22Rv1 (cell line): ENCODE measurements around the gene OR10G2.

Experiments used
- H3K27ac ChIP-seq: fragments of 450-650 bp; 2 replicates; pipeline ENCODE4 v1.5.1; 2017
- ZFX ChIP-seq: fragments of 450-650 bp; IDR thresholded peaks from 2 replicates; pipeline ENCODE4 v1.6.1; 2017; ENCODE audit warnings: antibody characterized with exemption, borderline replicate concordance
- TF ChIP-seq, protein P1 (sequence below): fragments of 450-650 bp; IDR thresholded peaks from 2 replicates; pipeline ENCODE4 v1.5.1; 2017; ENCODE audit warnings: mild to moderate bottlenecking

Gene OR10G2

DNA sequence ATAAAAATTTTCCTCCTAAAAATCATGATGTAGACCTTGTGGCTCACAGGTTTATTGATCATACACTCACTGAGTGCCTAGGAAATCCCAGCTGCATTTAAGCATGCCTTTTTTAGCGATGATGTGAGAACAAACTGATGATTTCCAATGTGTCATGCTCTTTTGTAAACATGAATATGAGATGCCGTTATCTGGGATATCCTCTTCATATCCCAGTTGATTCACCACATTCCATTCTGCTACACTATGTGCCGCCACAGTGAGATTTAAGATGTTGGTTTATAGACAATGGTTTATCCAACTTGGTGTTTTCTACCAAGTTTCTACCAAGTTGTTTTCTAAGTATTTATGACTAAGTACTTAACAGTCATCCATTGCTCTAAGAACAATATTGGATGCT, 33.6 kb upstream of the OR10G2 start:
- TF ChIP-seq ZFX = no peak
- TF ChIP-seq, protein P1, sequence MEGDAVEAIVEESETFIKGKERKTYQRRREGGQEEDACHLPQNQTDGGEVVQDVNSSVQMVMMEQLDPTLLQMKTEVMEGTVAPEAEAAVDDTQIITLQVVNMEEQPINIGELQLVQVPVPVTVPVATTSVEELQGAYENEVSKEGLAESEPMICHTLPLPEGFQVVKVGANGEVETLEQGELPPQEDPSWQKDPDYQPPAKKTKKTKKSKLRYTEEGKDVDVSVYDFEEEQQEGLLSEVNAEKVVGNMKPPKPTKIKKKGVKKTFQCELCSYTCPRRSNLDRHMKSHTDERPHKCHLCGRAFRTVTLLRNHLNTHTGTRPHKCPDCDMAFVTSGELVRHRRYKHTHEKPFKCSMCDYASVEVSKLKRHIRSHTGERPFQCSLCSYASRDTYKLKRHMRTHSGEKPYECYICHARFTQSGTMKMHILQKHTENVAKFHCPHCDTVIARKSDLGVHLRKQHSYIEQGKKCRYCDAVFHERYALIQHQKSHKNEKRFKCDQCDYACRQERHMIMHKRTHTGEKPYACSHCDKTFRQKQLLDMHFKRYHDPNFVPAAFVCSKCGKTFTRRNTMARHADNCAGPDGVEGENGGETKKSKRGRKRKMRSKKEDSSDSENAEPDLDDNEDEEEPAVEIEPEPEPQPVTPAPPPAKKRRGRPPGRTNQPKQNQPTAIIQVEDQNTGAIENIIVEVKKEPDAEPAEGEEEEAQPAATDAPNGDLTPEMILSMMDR = no peak
- H3K27ac ChIP-seq = no peak overlapping the region

DNA sequence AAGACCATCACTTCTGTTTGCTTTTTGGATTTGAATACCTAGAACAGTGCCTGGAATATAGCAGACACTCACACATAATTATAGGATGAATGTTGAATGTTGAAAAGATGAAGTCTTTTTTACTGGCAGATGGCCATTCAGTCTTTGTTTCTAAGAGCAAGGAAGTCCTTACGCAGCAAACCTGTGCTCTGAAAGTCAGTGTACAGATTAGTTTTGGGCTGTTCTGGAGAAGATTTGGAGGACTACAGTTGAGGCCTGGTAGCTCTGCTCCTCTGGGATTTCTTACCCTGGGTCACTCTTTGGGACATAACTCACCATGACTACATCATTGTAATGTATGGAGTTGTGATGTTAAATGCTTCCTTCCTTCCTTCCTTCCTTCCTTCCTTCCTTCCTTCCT, 22.2 kb upstream of the OR10G2 start:
- TF ChIP-seq, protein P1 = no peak
- no peak for TF ChIP-seq ZFX
- H3K27ac ChIP-seq = no peak overlapping the region

DNA sequence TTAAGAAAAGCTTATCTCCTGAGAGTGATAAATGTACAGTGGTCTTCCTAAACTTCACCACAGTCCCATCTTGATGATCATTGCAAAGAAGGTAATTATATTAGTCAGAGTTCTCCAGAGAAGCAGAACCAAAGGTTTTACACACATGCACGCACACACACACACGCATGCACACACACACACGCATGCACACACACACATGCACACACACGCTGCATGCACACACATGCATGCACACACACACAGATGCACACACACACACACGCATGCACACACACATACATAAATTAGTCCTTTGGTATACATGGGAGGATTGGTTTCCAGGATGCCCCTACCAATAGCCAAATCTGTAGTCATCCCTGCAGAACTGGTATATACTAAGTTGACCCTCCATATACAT, 19.5 kb upstream of the OR10G2 start:
- TF ChIP-seq, protein P1 = no peak
- no peak for TF ChIP-seq ZFX
- H3K27ac ChIP-seq = no peak overlapping the region

DNA sequence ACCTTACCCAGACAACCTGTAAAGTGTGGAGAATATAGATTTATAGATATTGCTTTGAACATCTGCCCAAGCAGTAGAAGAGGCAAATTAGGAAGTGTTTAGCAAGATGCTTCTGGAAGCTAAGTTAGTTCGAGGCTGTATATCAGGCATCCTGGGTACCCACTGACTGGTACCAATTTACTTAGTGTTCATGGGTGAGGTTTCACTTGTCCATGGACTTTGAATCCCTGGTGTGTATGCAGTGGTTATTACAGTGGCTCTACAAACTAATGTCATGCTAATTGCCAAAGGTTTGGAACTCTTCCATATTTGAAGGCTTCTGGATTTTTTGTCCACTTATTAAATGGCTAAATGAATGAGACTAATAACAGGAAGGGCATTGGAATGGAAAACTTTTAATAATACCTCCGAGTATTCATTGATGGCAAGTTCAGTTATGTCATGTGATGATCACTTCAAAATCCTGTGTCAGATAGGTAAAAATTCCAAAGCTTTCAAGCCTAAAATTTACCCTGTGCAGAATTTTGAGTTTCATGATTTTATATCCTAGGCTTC, 18.7 kb upstream of the OR10G2 start, which contains the start of gene OR4E2:
Gene OR4E2, plus strand, starts transcription at position 505 of the 555 bp plus-strand sequence. CDS start 11,248 bp downstream, outside the sequence.
- H3K27ac ChIP-seq = no peak within 1 kb of the TSS
- TF ChIP-seq, protein P1 = no peak
- no peak for TF ChIP-seq ZFX

DNA sequence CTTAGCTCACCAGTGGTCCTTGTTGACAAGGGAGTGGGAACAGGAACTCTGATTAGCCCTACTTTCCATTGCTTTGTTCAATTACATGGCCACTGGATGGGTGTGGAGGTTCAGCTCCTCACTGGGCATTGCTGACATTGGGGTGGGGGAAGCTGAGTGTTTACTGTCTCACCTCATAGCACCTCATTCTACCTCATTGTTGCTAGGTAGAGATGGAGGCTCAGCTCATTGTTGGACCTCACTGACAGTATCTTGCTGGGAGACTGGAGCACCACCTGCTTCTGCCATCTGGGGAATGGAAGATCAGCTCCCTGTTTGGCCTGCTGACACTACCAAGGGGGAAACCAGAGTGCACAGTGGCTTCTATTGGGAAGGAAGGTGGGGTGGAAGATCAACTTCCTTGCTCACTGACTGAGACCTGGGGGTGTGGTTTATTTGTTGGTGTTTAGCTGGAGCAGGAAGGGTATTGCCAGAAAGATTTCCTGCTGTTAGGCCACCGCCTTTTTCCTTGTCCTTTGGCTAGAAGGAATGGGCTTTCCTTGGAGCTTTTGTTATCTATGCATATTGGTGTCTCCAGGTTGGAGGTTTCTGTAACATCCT, 17.6 kb upstream of the OR10G2 start:
- TF ChIP-seq, protein P1 = no peak
- no peak for TF ChIP-seq ZFX
- no peak overlapping the region for H3K27ac ChIP-seq

DNA sequence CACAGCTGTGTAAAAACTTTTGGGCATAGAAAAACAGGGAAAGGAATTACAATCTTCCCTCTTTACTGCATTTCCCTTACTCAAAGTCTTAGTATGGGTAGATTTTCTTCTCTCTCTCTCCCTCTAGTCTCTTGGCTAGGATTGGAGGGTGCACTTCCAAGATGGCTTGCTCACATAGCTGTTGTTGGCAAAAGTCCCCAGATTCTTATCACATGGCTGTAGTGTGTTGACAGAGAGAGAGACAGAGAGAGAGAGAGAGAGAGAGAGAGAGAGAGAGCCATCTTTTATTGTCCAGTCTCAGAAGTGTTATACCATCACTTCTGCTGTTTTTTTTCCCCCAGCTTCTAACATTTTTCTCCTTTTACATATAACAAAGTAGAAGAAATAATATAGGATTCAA, 12.6 kb upstream of the OR10G2 start:
- TF ChIP-seq, protein P1 = no peak
- no peak for TF ChIP-seq ZFX
- no peak overlapping the region for H3K27ac ChIP-seq

DNA sequence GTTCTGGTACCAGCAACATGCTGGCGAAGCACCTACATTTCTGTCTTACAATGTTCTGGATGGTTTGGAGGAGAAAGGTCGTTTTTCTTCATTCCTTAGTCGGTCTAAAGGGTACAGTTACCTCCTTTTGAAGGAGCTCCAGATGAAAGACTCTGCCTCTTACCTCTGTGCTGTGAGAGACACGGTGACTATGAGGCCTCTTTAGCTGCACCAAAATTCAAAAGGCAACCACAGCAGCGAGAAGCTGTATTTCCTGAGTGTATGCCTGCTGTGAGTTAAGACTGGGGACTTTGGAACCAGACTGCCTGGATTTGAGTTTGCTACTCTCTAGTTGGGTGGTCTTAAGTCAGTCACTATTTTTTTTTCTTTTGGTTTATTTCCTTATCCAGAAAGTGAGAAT, 8.7 kb upstream of the OR10G2 start:
- TF ChIP-seq ZFX = no peak
- TF ChIP-seq, protein P1 = no peak
- no peak overlapping the region for H3K27ac ChIP-seq
